D341Med (cell line): ENCODE measurements around the gene INAFM2.

Experiments used
- DNase-seq: peaks from one replicate; pipeline ENCODE4 v3.0.0; 2012; ENCODE audit warnings: low spot score

INAFM2 gene

DNA sequence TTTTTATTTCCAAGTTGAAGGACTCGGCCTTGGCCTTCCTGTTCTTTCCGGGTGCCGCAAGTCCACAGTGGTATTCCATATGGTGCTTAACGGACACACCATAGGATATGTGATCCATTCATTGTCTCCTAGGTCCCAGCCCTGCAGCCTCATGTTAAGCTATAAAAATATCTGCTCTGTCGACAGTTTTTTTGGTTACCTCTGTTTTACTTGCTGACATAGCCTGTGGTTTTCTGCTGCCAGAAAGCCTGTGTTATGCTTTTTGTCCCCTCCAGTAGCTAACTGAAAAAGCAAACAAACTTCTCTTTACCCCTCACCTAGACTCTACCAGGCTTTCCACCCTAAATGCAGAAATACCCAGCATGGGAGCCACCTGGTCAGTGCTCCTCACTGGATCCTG, 5.3 kb downstream of the INAFM2 start:
- DNase-seq, result no peak

DNA sequence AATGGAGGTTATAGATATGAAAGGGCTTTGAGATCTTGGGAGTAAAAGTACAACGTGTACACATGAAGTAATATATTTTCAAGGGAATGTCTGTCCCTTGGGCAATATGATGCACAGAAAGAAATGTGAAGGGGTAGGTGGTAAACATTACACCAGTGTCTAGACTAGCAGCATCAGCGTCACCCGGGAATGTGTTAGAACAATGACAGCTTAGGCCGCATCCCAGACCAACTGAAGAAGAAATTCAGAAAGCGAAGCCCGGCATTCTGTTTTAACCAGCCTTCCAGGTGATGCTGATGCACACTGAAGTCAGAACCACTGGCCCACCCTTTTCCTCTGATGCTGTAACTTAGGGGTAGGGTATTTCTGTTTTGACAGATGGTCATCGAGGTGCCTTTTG, 6.3 kb downstream of the INAFM2 start:
- DNase-seq, result no peak

DNA sequence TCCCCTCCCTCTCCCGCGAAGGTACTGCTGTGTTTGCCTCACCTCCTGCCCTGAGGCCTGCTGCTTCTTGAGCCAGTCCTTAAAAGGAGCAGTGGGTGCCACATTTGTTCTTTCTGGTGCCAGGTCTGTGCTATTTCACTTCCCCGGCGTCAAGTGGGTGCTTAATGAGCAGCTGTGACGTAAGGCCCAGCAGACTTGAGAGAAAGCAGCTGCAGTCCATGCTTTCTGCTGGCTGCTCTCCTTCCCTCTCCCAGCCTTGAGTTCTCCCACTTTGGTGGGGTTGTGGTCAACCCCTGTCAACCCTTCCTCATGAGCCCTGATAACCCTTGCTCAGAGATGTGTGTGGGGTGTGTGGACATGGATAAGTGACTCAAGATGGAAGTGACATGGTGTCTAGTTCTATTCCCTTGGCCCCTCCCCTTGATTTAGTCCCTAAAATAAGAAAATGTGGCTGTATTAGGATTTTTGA, 6.9 kb downstream of the INAFM2 start:
- DNase-seq, result no peak

DNA sequence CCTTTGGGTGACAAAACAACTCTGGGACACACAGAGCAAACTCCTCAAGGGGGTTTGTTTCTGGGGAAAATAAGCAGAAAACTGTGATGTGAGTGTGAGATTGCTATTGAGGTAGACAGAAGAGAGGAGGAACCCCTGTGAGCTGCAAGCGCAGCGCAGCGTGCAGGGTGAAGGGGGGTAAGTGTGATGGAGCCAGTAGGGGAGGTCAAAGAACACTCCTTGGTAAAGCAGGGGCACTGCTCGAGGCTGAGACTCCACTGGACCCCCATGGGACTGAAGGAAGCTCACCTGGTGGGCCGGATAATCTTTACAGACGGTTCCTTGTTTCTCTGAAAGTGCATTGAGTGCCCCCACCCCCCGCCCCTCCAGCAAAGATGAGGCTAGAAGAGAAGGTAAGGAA, 7.5 kb downstream of the INAFM2 start:
- no peak for DNase-seq

GRCh38 chr15:40331637-40332036, 8.1 kb downstream of the INAFM2 start:
- DNase-seq, result no peak

DNA sequence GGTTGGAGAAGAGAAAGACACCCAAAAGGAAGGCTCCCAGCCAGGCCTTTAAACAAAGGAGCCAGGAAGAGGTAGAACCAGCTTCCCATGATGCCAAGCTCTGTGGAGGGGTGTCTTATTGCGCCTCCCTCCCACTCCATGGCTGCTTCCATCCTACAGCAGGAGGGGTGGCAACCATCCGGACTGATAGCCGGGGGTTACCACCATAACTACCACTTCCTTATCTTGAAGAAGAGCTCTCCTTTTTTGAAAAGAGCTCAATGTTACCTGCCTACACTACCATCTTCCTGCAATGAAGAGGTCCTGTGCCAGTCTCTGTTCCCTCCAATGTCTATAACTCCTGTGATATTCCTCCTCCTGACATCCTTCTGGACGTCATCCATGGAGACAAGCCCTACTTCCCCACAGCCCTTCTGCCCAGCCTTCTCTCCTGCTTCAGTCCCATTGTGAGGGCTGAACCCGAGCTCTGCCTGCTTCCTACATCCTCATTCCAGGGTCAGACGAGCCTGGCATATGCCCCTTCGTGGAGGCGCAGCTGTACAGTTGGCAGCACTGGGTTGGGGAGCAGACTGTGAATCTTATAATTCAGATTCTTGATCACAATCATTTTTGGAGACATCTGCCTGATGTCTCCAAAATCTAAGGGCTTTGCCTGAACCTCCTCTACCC, 8.8 kb downstream of the INAFM2 start:
- DNase-seq, result no peak

DNA sequence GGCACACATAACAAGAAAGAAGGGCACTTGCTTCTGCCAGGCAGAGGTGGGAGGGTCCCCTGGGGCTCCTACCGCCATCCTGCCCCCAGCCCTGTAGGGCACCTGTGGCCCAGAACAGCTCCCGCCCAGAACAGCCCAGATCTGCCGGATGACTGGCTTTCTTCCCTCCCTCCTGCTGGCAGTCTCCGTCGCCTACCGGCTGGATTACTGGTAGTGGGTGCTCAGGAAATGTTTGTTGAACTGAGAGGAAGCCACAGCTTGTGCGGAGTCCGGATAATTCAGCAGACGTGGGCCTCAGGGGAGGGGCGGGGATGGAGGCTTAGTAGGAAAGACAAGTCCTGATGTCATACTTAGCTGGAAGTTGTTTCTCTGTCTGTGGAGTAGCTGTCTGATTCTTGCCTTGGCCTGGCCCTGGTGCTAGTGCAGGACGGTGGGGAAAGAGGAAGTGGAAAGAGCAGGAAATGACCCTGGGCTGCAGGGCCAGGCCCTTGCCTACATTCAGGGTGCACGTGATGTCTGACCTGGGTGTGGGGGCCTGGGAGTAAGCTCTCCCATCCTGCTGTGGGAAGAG, 10.5 kb downstream of the INAFM2 start:
- DNase-seq, result peak; percentile 74

GRCh38 chr15:40334541-40334940, 11.0 kb downstream of the INAFM2 start:
- DNase-seq, result no peak

GRCh38 chr15:40334941-40335795, 11.7 kb downstream of the INAFM2 start:
- no peak for DNase-seq

GRCh38 chr15:40335938-40336743, 12.6 kb downstream of the INAFM2 start:
- peak; percentile 63 for DNase-seq

- no peak for DNase-seq
Observed at GRCh38 chr15:40336744-40337122, 13.2 kb downstream of the INAFM2 start.

DNA sequence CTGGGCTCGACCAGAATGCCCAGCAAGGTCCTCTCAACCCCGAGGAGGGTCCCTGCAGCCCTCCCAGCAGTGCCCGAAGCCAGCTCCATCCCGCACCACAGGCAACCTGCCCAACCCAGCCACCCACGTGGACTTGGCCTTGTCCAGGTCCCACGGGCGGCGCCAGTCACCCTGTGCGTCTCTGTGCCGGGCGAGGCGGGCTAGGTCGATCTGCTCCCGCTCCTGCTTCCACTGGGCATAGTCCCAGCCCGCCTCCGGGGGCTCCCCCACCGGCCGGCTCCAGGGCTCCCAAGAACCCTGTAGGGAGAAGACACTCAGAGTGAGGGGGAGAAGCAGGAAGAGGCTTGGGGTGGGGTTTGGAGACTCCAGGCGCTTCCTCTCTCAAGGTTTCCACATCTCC, 14.1 kb downstream of the INAFM2 start:
- DNase-seq, result no peak

DNA sequence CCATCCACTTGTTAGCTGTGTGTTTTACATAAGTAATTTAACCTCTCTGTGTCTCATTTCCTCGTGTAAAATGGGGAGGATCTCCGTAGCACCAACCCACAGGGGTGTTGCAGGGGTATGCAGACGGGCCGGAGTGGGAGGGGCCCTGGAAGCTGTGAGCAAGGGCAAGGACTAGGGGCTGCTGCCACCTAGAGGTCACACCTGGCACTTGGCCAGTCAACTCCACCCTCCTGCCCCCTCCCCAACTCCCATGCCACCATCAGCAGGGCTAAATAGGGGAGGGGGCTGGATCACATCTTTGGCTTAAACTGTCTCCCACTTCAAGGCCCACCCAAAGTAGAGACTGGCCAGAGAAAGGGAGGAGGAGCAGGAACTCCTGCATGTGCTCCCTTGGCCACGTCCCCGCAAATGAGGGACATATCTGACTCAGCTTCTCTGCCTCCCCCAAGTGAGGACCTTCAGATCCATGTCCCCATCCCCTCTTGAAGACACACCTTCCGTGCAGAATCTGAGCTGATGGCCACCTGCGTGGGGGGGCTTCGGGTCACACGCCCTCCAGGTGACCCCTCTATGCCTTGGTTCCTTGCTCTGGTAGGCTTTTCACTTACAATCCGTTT, 14.7 kb downstream of the INAFM2 start:
- peak; percentile 86 for DNase-seq

DNA sequence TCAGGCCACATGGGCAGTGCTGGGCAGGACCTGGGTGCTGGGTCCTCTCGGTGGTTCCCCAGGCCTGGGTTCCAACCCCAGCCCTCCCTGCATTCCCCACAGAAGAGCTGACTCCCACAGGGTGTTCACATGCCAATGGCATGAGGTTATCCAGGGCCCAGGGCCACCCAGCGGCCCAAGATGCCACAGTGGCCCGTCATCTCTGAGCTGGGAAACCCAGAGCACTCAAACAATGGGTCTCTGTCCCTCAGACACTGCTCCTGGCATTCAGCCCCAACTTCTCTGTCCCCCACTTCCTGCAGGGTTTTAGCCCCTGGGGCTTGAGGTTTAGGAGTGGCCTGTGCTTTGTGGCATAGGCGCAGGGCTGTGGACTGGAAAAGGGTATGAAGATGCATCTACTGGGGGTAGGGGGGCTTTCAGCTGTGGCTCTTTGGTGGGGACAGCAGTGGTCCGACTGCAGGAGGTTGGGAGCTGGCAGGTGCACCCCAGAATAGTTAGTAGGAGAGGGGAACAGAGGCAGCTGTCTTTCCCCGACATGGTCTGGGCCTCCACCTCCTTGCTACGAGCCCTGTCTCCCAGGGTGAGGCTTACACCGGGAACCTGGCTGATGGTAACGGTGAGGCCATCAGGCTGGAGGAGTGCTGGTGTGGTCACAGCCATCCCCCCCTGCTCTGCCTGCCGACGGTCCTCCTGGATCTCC, 15.6 kb downstream of the INAFM2 start:
- DNase-seq, result no peak

DNA sequence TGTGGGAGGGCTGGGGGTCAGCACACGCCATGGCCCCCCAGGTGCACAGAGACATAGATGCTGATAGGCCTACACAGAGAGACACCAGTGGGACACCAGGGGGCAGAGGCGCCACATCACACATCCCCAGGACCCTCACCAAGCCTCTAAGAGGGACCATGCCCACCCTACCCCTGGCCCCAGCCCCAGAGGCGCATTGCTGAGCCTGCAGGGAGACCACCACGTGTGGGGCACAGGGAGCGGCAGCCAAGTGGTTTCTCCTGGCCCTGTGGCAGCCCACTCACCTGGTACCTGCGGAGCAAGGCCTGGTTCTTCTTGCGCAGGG, 16.1 kb downstream of the INAFM2 start:
- DNase-seq, result peak; percentile 62

GRCh38 chr15:40340038-40340739, 16.7 kb downstream of the INAFM2 start:
- DNase-seq, result peak; percentile 73

- peak; percentile 87 for DNase-seq
Observed at GRCh38 chr15:40340740-40341400, 17.4 kb downstream of the INAFM2 start, which contains the start of gene CCDC9B. Gene CCDC9B (minus strand): TSS chr15:40340939. CDS start chr15:40340819, 120 bp downstream.

DNA sequence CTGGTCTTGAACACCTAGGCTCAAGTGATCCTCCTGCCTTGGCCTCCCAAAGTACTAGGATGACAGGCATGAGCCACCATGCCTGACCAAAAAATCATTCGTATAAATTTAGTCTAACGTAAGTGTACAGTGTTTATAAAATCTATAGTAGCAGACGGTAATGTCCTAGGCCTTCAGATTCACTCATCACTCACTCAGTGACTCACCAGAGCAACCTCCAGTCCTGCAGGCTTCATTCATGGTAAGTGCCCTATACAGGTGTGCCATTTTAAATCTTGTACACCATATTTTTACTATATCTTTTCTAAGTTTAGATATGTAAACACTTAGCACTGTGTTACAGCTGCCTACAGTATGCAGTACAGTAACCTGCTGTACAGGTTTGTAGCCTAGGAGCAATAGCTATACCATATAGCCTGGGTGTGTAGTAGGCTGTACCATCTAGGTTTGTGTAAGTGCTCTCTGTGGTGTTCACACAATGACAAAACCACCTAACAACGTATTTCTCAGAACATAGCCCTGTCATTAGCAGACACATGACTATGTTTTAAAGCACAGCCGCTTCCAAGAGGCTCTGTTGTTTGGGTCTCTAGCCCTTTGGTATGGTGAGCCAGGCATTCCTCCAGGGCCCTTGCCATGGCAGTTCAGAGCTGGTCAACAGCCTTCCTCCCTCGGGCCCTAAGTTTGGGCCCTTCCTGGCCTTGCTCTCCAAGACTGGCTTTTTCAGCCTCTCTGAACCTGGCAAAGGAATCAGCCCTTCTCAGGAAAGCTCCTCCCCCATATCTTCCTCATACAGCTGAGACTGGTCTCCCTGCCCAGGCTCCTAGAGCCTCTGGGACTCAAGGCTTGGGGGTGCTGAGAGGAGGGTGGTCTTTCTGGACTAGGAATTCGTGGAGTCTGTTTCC, 19.2 kb downstream of the INAFM2 start:
- no peak for DNase-seq

GRCh38 chr15:40343512-40343911, 20.0 kb downstream of the INAFM2 start:
- no peak for DNase-seq
